OCI-LY3 (cell line): ENCODE results near the gene SIAH3.

Experiments
- EZH2phosphoT487 ChIP-seq: fragments of 200-600 bp; shearing (Covaris generic); IDR thresholded peaks from 2 replicates; pipeline ENCODE4 v1.6.1; 2018; ENCODE audit warnings: antibody characterized with exemption, mixed run types, low read depth
- TF ChIP-seq, protein P1 (sequence below): fragments of 200-600, 300-600 bp; sonication (generic); IDR thresholded peaks from 2 replicates; pipeline ENCODE4 v1.5.1; 2014; ENCODE audit warnings: antibody characterized with exemption, low read length, low read depth

DNA sequence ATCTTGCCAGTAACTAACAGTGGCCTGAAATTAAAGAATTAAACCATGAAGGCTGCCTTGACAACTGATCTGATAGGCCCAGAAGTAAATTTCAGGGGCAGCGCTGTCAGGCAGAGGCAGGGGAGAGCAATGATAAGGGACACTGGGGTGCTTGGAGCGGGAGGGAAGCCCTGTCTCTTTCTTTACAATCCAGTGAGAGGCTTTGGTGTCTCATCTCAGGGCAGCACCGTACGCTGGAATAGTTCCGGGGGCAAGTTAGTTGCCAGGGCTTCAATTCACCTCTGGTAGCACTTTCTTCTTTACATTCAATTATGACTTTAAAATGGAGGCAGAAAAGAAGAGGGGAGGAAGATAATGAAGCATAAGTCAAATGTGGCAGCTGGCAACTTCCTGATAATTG lies 74.8 kb downstream of the SIAH3 start:
- TF ChIP-seq, protein P1, sequence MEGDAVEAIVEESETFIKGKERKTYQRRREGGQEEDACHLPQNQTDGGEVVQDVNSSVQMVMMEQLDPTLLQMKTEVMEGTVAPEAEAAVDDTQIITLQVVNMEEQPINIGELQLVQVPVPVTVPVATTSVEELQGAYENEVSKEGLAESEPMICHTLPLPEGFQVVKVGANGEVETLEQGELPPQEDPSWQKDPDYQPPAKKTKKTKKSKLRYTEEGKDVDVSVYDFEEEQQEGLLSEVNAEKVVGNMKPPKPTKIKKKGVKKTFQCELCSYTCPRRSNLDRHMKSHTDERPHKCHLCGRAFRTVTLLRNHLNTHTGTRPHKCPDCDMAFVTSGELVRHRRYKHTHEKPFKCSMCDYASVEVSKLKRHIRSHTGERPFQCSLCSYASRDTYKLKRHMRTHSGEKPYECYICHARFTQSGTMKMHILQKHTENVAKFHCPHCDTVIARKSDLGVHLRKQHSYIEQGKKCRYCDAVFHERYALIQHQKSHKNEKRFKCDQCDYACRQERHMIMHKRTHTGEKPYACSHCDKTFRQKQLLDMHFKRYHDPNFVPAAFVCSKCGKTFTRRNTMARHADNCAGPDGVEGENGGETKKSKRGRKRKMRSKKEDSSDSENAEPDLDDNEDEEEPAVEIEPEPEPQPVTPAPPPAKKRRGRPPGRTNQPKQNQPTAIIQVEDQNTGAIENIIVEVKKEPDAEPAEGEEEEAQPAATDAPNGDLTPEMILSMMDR, result no peak
- TF ChIP-seq EZH2phosphoT487, result no peak
